GM12878 (cell line): Measurements from ENCODE around the gene MEX3D. TPM values are rescaled to one million over a fixed set of nuclear protein-coding genes. Genes with fewer than 3 reads are reported as not detected.
A peak's percentile ranks its signal among the peaks of the same experiment; 100 is the strongest.

Experiments used
- ATAC-seq: fragments of 200-7000 bp; cut with Tn5 transposase; 3 replicates; pipeline ENCODE4 v1.9.1; 2020; ENCODE audit warnings: mild to moderate bottlenecking, moderate library complexity
- BruUV-seq: library from RNA; stranded (reverse); fragments of 400-500 nt; replicated peaks from 2 replicates; lab custom pipeline; 2021; lab: Mats Ljungman, UMichigan
- CTCF ChIA-PET: fragments of 300-600 bp; sonication (Branson Sonifier 250); formaldehyde crosslinking; extraction: SDS; loops from one replicate; lab custom pipeline; 2021; ENCODE audit warnings: inconsistent platforms; lab: Yijun Ruan, JAX
- POLR2A ChIA-PET: fragments of 350-600 bp; formaldehyde crosslinking; extraction: SDS; loops from one replicate; lab custom pipeline; 2021; ENCODE audit warnings: inconsistent platforms; lab: Charles Lee
- RAD21 ChIA-PET: fragments of 300-600 bp; sonication (Branson Sonifier 250); formaldehyde crosslinking; loops from one replicate; lab custom pipeline; 2023; ENCODE audit warnings: antibody characterized with exemption; ENCODE audit not compliant: unreplicated experiment; lab: Charles Lee
- SMC1A ChIA-PET: fragments of 300-600 bp; sonication (Branson Sonifier 250); formaldehyde crosslinking; loops from one replicate; lab custom pipeline; 2023; ENCODE audit not compliant: unreplicated experiment, uncharacterized antibody; lab: Charles Lee
- DNase-seq: peaks from one replicate; pipeline ENCODE4 v3.0.0-alpha.2; 2011; ENCODE audit warnings: low read depth, low spot score
- FAIRE-seq: peaks from 3 replicates; lab custom pipeline; 2011; peaks lifted over from hg19 to GRCh38; lab: Jason Lieb, UNC
- H2AFZ ChIP-seq: 2 replicates; pipeline ENCODE4 v1.6.0; 2011; ENCODE audit warnings: low read depth, low read length, control low read depth; ENCODE audit not compliant: control insufficient read depth
- H3K27ac ChIP-seq: 2 replicates; pipeline ENCODE4 v1.5.1; 2011; ENCODE audit warnings: control low read depth; ENCODE audit not compliant: control insufficient read depth, insufficient read depth
- H3K27me3 ChIP-seq, 2 experiments: replicated peaks in 1 of 2; 2 replicates each; pipeline versions ENCODE4 v1.6.0 to v1.6.1; 2011; ENCODE audit warnings: low read length in 1 of 2; ENCODE audit not compliant: control insufficient read depth in 2 of 2, insufficient read depth in 2 of 2
- H3K36me3 ChIP-seq, 2 experiments: 2 replicates each; pipeline ENCODE4 v1.5.1; 2011; ENCODE audit warnings: low read length in 1 of 2; ENCODE audit not compliant: control insufficient read depth in 2 of 2, insufficient read depth in 2 of 2
- H3K4me1 ChIP-seq: 2 replicates; pipeline ENCODE4 v1.6.1; 2011; ENCODE audit warnings: mild to moderate bottlenecking, low read length, moderate library complexity, mixed read lengths; ENCODE audit not compliant: control insufficient read depth, insufficient read depth
- H3K4me2 ChIP-seq: 2 replicates; pipeline ENCODE4 v1.6.0; 2011; ENCODE audit warnings: control low read depth; ENCODE audit not compliant: control insufficient read depth, insufficient read depth
- H3K4me3 ChIP-seq: fragments of 200-600 bp; sonication (generic); 2 replicates; pipeline ENCODE4 v1.5.1; 2016
- H3K79me2 ChIP-seq: 2 replicates; pipeline ENCODE4 v1.6.0; 2011; ENCODE audit warnings: low read length; ENCODE audit not compliant: control insufficient read depth, insufficient read depth
- H3K9ac ChIP-seq: 2 replicates; pipeline ENCODE4 v1.8.0; 2011; ENCODE audit warnings: low read length, control low read depth, mixed read lengths; ENCODE audit not compliant: control insufficient read depth, insufficient read depth
- H3K9me3 ChIP-seq: replicated peaks from 3 replicates; pipeline ENCODE4 v1.5.1; 2011; ENCODE audit warnings: mild to moderate bottlenecking, low read length; ENCODE audit not compliant: control insufficient read depth, insufficient read depth
- H4K20me1 ChIP-seq: 2 replicates; pipeline ENCODE4 v1.6.0; 2011; ENCODE audit not compliant: control insufficient read depth, insufficient read depth
- BHLHE40 ChIP-seq, 2 experiments: fragments of 450-650 bp in 1 of 2; IDR thresholded peaks; 2 replicates each; pipeline ENCODE4 v1.6.1; 2011 to 2017; ENCODE audit warnings: low read depth in 2 of 2, borderline replicate concordance in 1 of 2, improper control_type of control experiment in 1 of 2, low read length in 1 of 2, mild to moderate bottlenecking in 1 of 2
- CBX5 ChIP-seq: sonication (generic); IDR thresholded peaks from 2 replicates; pipeline ENCODE4 v1.6.1; 2016; ENCODE audit warnings: low read depth, moderate library complexity, mild to moderate bottlenecking, inconsistent platforms
- CEBPZ ChIP-seq: fragments of 150-350 bp; IDR thresholded peaks from 2 replicates; pipeline ENCODE4 v1.6.1; 2016; ENCODE audit warnings: low read depth, low read length
- CTCF ChIP-seq, 3 experiments: IDR thresholded peaks in 2 of 3; conservative IDR thresholded peaks in 1 of 3; 2 replicates each; pipeline ENCODE4 v1.5.1; 2011; ENCODE audit warnings: low read depth in 3 of 3, low read length in 3 of 3, mild to moderate bottlenecking in 3 of 3, control low read depth in 2 of 3, moderate library complexity in 2 of 3, inconsistent platforms in 1 of 3, mixed read lengths in 1 of 3; ENCODE audit not compliant: control insufficient read depth in 2 of 3, insufficient read depth in 1 of 3; ENCODE audit errors: extremely low read depth in 1 of 3
- GATAD2B ChIP-seq: fragments of 450-650 bp; conservative IDR thresholded peaks from 2 replicates; pipeline ENCODE4 v1.6.1; 2017; ENCODE audit warnings: low read depth, mild to moderate bottlenecking, moderate library complexity
- HCFC1 ChIP-seq: fragments of 150-350 bp; IDR thresholded peaks from 2 replicates; pipeline ENCODE4 v1.6.1; 2014; ENCODE audit warnings: low read length
- IKZF1 ChIP-seq: fragments of 450-650 bp; conservative IDR thresholded peaks from 2 replicates; pipeline ENCODE4 v1.6.1; 2017; ENCODE audit warnings: antibody characterized with exemption, mild to moderate bottlenecking
- MYC ChIP-seq: IDR thresholded peaks from 2 replicates; pipeline ENCODE4 v1.6.1; 2011; ENCODE audit warnings: mild to moderate bottlenecking, low read length, moderate library complexity, inconsistent platforms; ENCODE audit not compliant: insufficient read depth, insufficient replicate concordance, insufficient read length, severe bottlenecking
- NFYB ChIP-seq: IDR thresholded peaks from 2 replicates; pipeline ENCODE4 v1.6.1; 2011; ENCODE audit warnings: low read depth, mild to moderate bottlenecking, low read length, improper control_type of control experiment, moderate library complexity; ENCODE audit not compliant: insufficient read depth
- NR2F1 ChIP-seq: fragments of 450-650 bp; conservative IDR thresholded peaks from 2 replicates; pipeline ENCODE4 v1.6.1; 2017; ENCODE audit warnings: mild to moderate bottlenecking
- RAD21 ChIP-seq: IDR thresholded peaks from 2 replicates; pipeline ENCODE4 v1.6.1; 2011; ENCODE audit warnings: mild to moderate bottlenecking, low read depth, low read length, moderate library complexity; ENCODE audit not compliant: insufficient read depth
- SRF ChIP-seq, 2 experiments: IDR thresholded peaks; 2 replicates each; pipeline ENCODE4 v1.6.1; 2011; ENCODE audit warnings: low read depth in 2 of 2, low read length in 2 of 2, mild to moderate bottlenecking in 1 of 2, moderate library complexity in 1 of 2
- TCF7 ChIP-seq: IDR thresholded peaks from 2 replicates; pipeline ENCODE4 v1.6.1; 2014; ENCODE audit warnings: antibody characterized with exemption, borderline replicate concordance
- WGBS: methylation state at CpG from one replicate; pipeline ENCODE4 v1.1.6; 2016; ENCODE audit warnings: low lambda C conversion rate; ENCODE audit not compliant: insufficient replicate concordance, insufficient coverage; ENCODE audit errors: missing lambda C conversion rate; 5-methylcytosine and 5-hydroxymethylcytosine counted together
- in situ Hi-C: fragments of 300-500 bp; cut with MboI; formaldehyde crosslinking; loops from 9 replicates; pipeline ENCODE4 v1.14.3; 2018; ENCODE audit warnings: mixed read lengths
- intact Hi-C: fragments of 100-400 bp; cut with micrococcal nuclease; formaldehyde crosslinking; loops from one replicate; pipeline ENCODE4 v1.14.2; 2022; ENCODE audit not compliant: unreplicated experiment
- polyA plus RNA-seq, 11 experiments: library from polyadenylated mRNA; depleted of rRNA in 4 of 11; unstranded in 6 of 11; stranded (reverse) in 5 of 11; fragments of >200 nt; fragmentation: Nextera tagmentation in 4 of 11; fragmentation: Illumina TruSeq in 1 of 11; extraction: Ambion mirVana in 4 of 11; extraction: Trizol in 1 of 11; gene quantifications; 1 replicate in 1 of 11; 2 replicates in 10 of 11; pipeline versions ENCODE4 v1.2.1 to v1.2.3, GENCODE V29; 2011 to 2016; ENCODE audit warnings: inconsistent platforms in 2 of 11, missing spikeins in 2 of 11, low read depth in 1 of 11
- total RNA-seq, 4 experiments: library from RNA; depleted of rRNA in 3 of 4; stranded (reverse); fragments of >200 nt in 3 of 4; fragmentation: Illumina TruSeq in 1 of 4; extraction: Trizol in 1 of 4; gene quantifications; 2 replicates each; pipeline versions ENCODE4 v1.2.1 to v1.2.3, GENCODE V29; 2013 to 2021
- TF ChIP-seq, protein P1 (sequence below): IDR thresholded peaks from 2 replicates; pipeline ENCODE4 v1.6.1; 2012; ENCODE audit warnings: low read length, inconsistent platforms

Gene MEX3D
- total and polyA plus RNA-seq, 10 of the 15 experiments (the other 5 are each of a cell fraction or from before 2014, with no cell fraction given), result 0.18 to 6.8 (median 0.81) TPM

GRCh38 chr19:1512671-1513498, 55.2 kb downstream of the MEX3D start, which contains the start of gene ADAMTSL5:
Gene ADAMTSL5, minus strand, starts transcription at chr19:1513019. Its CDS starts 2,076 bp downstream, at chr19:1510943.
- Histone ChIP-seq H3K4me2 (peak within 1 kb of the TSS; percentile 77), H3K4me3 (peak within 1 kb of the TSS; percentile 61), H2AFZ (peak within 1 kb of the TSS; percentile 45), H3K27me3 (no peaks in the 10 kb centered on the region; a peak in 1 of 4 replicates), H3K9me3 (no peaks in the 10 kb centered on the region; the same call in 2 of the 3 replicates), H3K4me1 (no peaks in the 10 kb centered on the region), H3K27ac (no peak within 1 kb of the TSS), H4K20me1 (no peaks in the 10 kb centered on the region), H3K36me3 (no peaks in the 10 kb centered on the region), H3K79me2 (no peaks in the 10 kb centered on the region), H3K9ac (peak within 1 kb of the TSS; percentile 47; the same call in 1 of the 2 replicates)
- 3% methylated on average over 52 of the region's 78 CpGs for WGBS
- CTCF ChIA-PET, result no interaction called here
- ATAC-seq (peak; percentile 87), FAIRE-seq (no peak), DNase-seq (no peak)
- SMC1A ChIA-PET, result no interaction called here
- intact Hi-C loops (no loop called here), in situ Hi-C loops (no loop called here)
- RAD21 ChIA-PET, result no interaction called here
- no TSS peak for BruUV-seq
- POLR2A ChIA-PET, result no interaction called here
- TF ChIP-seq TCF7 (no peak), NFYB (no peak), GATAD2B (peak; percentile 74; the same call in 1 of the 2 replicates), CEBPZ (no peak), IKZF1 (peak; percentile 42; the same call in 1 of the 2 replicates), SRF (IDR thresholded peaks at IDR 0.05; ENCODE audit: low read depth in 2 of 2, low read length in 2 of 2) (no peak), NR2F1 (peak; percentile 81), HCFC1 (no peak), BHLHE40 (IDR thresholded peaks at IDR 0.05; ENCODE audit: borderline replicate concordance in 1 of 2, low read depth in 2 of 2, low read length in 1 of 2) (peak in 1 of 2 experiments; percentile 25; a peak in 1 of 4 replicates), CTCF (IDR thresholded peaks at IDR 0.05 in 2 of 3, conservative IDR thresholded peaks at IDR 0.05 in 1 of 3; ENCODE audit: control insufficient read depth in 2 of 3, extremely low read depth in 1 of 3, insufficient read depth in 1 of 3, low read depth in 3 of 3, low read length in 3 of 3) (peak in 1 of 3 experiments; percentile 14; a peak in 2 of 6 replicates), CBX5 (no peak), RAD21 (0 out of 2 replicates have a peak, but pooled peaks have one; percentile 24), MYC (no peak)
- TF ChIP-seq, protein P1, sequence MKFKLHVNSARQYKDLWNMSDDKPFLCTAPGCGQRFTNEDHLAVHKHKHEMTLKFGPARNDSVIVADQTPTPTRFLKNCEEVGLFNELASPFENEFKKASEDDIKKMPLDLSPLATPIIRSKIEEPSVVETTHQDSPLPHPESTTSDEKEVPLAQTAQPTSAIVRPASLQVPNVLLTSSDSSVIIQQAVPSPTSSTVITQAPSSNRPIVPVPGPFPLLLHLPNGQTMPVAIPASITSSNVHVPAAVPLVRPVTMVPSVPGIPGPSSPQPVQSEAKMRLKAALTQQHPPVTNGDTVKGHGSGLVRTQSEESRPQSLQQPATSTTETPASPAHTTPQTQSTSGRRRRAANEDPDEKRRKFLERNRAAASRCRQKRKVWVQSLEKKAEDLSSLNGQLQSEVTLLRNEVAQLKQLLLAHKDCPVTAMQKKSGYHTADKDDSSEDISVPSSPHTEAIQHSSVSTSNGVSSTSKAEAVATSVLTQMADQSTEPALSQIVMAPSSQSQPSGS, result no peak
